C4-2B (cell line): Measurements from ENCODE around the gene PYCR2.

Experiments
- ZFX ChIP-seq: fragments of 450-650 bp; IDR thresholded peaks from 2 replicates; pipeline ENCODE4 v1.6.1; 2017
- TF ChIP-seq, protein P1 (sequence below): fragments of 450-650 bp; conservative IDR thresholded peaks from 2 replicates; pipeline ENCODE4 v1.5.1; 2017; ENCODE audit warnings: mild to moderate bottlenecking

DNA sequence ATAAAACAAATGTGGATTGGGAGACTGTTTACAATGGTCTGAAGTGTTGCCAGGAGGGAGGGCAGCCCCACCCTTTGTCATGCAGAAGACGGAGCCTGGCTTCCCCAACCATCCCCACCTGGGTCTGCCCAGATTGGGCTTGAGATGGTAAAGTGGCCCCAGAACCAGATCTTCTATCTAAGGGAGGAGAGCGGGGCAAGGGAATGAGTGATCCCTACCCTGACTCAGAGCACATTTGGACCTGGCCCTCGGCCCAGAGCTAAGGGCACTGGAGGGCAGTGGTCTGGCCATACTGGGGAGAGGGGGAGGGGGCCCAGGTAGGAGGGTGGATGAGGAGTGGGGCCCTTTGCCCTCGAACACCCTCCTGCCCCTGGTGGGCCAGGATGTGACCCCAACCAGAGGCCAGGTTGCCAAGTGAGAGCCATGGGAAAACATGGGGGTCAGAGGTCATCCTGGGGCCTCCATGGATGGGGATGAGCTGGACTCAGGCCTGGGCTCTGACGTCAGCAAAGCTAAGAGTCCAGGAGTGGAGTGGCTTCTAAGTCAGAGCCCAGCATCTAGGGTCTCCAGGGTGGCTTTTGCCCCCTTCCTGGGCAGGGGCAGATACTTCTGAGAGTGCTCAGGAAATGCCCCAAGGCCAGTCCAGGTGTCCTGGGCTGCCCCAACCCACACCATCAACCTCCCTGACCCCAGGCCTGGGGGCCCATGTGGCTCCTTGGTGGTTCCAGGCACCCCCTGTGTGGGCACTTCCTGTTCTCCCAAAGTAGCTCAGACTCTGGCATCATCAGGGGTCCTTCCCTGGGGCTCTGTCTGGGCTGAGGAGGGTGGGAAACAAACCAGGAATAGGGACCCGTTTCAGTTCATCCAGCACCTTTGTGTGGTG lies 33.5 kb downstream of the PYCR2 start:
- TF ChIP-seq, protein P1, sequence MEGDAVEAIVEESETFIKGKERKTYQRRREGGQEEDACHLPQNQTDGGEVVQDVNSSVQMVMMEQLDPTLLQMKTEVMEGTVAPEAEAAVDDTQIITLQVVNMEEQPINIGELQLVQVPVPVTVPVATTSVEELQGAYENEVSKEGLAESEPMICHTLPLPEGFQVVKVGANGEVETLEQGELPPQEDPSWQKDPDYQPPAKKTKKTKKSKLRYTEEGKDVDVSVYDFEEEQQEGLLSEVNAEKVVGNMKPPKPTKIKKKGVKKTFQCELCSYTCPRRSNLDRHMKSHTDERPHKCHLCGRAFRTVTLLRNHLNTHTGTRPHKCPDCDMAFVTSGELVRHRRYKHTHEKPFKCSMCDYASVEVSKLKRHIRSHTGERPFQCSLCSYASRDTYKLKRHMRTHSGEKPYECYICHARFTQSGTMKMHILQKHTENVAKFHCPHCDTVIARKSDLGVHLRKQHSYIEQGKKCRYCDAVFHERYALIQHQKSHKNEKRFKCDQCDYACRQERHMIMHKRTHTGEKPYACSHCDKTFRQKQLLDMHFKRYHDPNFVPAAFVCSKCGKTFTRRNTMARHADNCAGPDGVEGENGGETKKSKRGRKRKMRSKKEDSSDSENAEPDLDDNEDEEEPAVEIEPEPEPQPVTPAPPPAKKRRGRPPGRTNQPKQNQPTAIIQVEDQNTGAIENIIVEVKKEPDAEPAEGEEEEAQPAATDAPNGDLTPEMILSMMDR = no peak
- TF ChIP-seq ZFX = no peak
